HG02970 (cell line): ENCODE measurements around the gene SPATA19.

Experiments used
- ATAC-seq: cut with Tn5 transposase; IDR thresholded peaks from one replicate; pipeline ENCODE4 v1.9.1; 2021; ENCODE audit warnings: mild to moderate bottlenecking, moderate library complexity, moderate number of reproducible peaks; ENCODE audit not compliant: unreplicated experiment, low FRiP score

The SPATA19 gene

GRCh38 chr11:133793271-133794035, 51.9 kb downstream of the SPATA19 start:
- no peak for ATAC-seq

GRCh38 chr11:133790995-133791394, 54.3 kb downstream of the SPATA19 start:
- ATAC-seq = no peak
